ENCODE results near the gene MYH14.

DNA sequence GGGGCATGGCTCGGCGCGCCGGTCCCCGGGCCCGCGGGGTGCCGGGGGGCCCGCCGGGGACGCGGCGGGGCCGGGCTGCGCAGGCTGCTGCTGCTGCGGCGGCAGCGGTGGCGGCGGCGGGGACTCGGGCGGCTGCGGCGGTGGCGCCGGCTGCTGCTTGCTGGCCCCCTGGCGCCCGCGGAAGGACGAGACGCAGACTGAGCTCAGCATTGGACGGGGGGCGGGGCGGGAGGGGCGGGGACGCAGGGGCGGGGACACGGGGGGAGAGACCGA lies 125.4 kb downstream of the MYH14 start:
- no peak for TF ChIP-seq CTCF (optimal IDR thresholded peaks at IDR 0.05 in 1 of 3, IDR thresholded peaks at IDR 0.05 in 1 of 3, conservative IDR thresholded peaks at IDR 0.05 in 1 of 3; ENCODE audit: extremely low read depth in 1 of 3, insufficient read depth in 2 of 3, low read length in 3 of 3)
- TF ChIP-seq EZH2 (IDR thresholded peaks at IDR 0.05; ENCODE audit: low read length) = no peak
